WTC11 (cell line): ENCODE data around the gene CCDC200.

Experiments
- ATF1 ChIP-seq: sonication (generic); formaldehyde crosslinking; IDR thresholded peaks from 2 replicates; pipeline ENCODE4 v1.8.1; 2023; ENCODE audit warnings: mild to moderate bottlenecking, moderate library complexity, missing genetic modification reagents
- ATF6 ChIP-seq: sonication (generic); formaldehyde crosslinking; IDR thresholded peaks from 2 replicates; pipeline ENCODE4 v1.8.1; 2023; ENCODE audit warnings: mild to moderate bottlenecking, missing genetic modification reagents
- CTCF ChIP-seq: fragments of 200-600 bp; IDR thresholded peaks from 2 replicates; pipeline ENCODE4 v1.8.0; 2022; ENCODE audit warnings: antibody characterized with exemption
- E2F1 ChIP-seq: sonication (generic); formaldehyde crosslinking; IDR thresholded peaks from 2 replicates; pipeline ENCODE4 v1.8.0; 2022; ENCODE audit warnings: mild to moderate bottlenecking, missing genetic modification reagents
- ESRRA ChIP-seq: sonication (generic); formaldehyde crosslinking; IDR thresholded peaks from 2 replicates; pipeline ENCODE4 v1.8.1; 2022; ENCODE audit warnings: mild to moderate bottlenecking, missing genetic modification reagents, borderline replicate concordance
- MYBL2 ChIP-seq: sonication (generic); formaldehyde crosslinking; IDR thresholded peaks from 2 replicates; pipeline ENCODE4 v1.8.1; 2023; ENCODE audit warnings: mild to moderate bottlenecking, moderate library complexity, missing genetic modification reagents
- SP1 ChIP-seq: sonication (generic); formaldehyde crosslinking; conservative IDR thresholded peaks from 2 replicates; pipeline ENCODE4 v1.8.1; 2022; ENCODE audit warnings: missing genetic modification reagents
- STAT6 ChIP-seq: sonication (generic); formaldehyde crosslinking; conservative IDR thresholded peaks from 2 replicates; pipeline ENCODE4 v1.8.1; 2023; ENCODE audit warnings: mild to moderate bottlenecking, low read depth, missing genetic modification reagents, moderate library complexity
- ZBTB21 ChIP-seq: sonication (generic); formaldehyde crosslinking; IDR thresholded peaks from 2 replicates; pipeline ENCODE4 v1.8.1; 2023; ENCODE audit warnings: mild to moderate bottlenecking, missing genetic modification reagents, borderline replicate concordance
- ZNF121 ChIP-seq: sonication (generic); formaldehyde crosslinking; IDR thresholded peaks from 2 replicates; pipeline ENCODE4 v1.8.0; 2023; ENCODE audit warnings: missing genetic modification reagents
- ZNF138 ChIP-seq: sonication (generic); formaldehyde crosslinking; conservative IDR thresholded peaks from 2 replicates; pipeline ENCODE4 v1.8.1; 2022; ENCODE audit warnings: mild to moderate bottlenecking, moderate library complexity, missing genetic modification reagents
- ZNF512 ChIP-seq: sonication (generic); formaldehyde crosslinking; IDR thresholded peaks from 2 replicates; pipeline ENCODE4 v1.8.1; 2022; ENCODE audit warnings: missing genetic modification reagents, borderline replicate concordance
- ZSCAN18 ChIP-seq: fragments of 250-450 bp; sonication (Bioruptor Pico); IDR thresholded peaks from 2 replicates; pipeline ENCODE4 v2.1.2; 2022; ENCODE audit warnings: mild to moderate bottlenecking, moderate library complexity

GRCh38 chr17:43217614-43218087 is 10.8 kb downstream of the CCDC200 start:
- TF ChIP-seq STAT6 (CRISPR knock-in tag) (no peak), CTCF (no peak), ZNF512 (CRISPR knock-in tag) (no peak), MYBL2 (no peak), ATF6 (CRISPR knock-in tag) (no peak), ATF1 (CRISPR knock-in tag) (no peak), ZNF138 (CRISPR knock-in tag) (no peak), SP1 (CRISPR knock-in tag) (no peak), ESRRA (CRISPR knock-in tag) (no peak), E2F1 (no peak), ZNF121 (CRISPR knock-in tag) (no peak), ZBTB21 (CRISPR knock-in tag) (no peak), ZSCAN18 (CRISPR knock-in tag) (no peak)
